ENCODE results near the gene MVK.

- TF ChIP-seq POLR2AphosphoS5 (IDR thresholded peaks at IDR 0.05) = no peak
- TF ChIP-seq CTCF (IDR thresholded peaks at IDR 0.05) = no peak
These were observed 43.6 kb upstream of the MVK start for GRCh38 chr12:109529691-109530640.
